GM21528 (cell line): ENCODE results near the gene RBFA.
"Not testable (repeated sequence)": the region's sequence is repeated elsewhere in the genome, so short reads cannot be mapped to it uniquely, and the experiment has no call there.

Experiments used
- ATAC-seq: cut with Tn5 transposase; IDR thresholded peaks from one replicate; pipeline ENCODE4 v1.9.1; 2021; ENCODE audit warnings: mild to moderate bottlenecking, moderate library complexity; ENCODE audit not compliant: unreplicated experiment, low FRiP score

The RBFA gene

GRCh38 chr18:80034068-80034851 lies at the start of gene RBFA:
Gene RBFA (plus strand): TSS chr18:80034434. CDS start chr18:80034496, 62 bp downstream.
- ATAC-seq, result peak; percentile 73

GRCh38 chr18:79985172-79985571 lies 49.1 kb upstream of the RBFA start:
- no peak for ATAC-seq

- no peak for ATAC-seq
These were observed 47.5 kb upstream of the RBFA start for GRCh38 chr18:79986726-79987125.

GRCh38 chr18:79987566-79987965 lies 46.7 kb upstream of the RBFA start:
- no peak for ATAC-seq

- peak; percentile 75 for ATAC-seq
These were observed 46.2 kb upstream of the RBFA start for GRCh38 chr18:79988071-79988450.

GRCh38 chr18:79988451-79989194 lies 45.6 kb upstream of the RBFA start, which contains the start of gene TXNL4A:
Gene TXNL4A (minus strand): TSS chr18:79988563. CDS start chr18:79988392, 171 bp downstream.
- peak; percentile 97 for ATAC-seq

- no peak for ATAC-seq
These were observed 45.1 kb upstream of the RBFA start for GRCh38 chr18:79989195-79989497.

- ATAC-seq, result no peak
These were observed 42.7 kb upstream of the RBFA start for GRCh38 chr18:79991494-79991893.

GRCh38 chr18:79999701-80000100 lies 34.5 kb upstream of the RBFA start:
- ATAC-seq, result not testable (repeated sequence)

GRCh38 chr18:80000877-80001276 lies 33.4 kb upstream of the RBFA start:
- ATAC-seq, result no peak

- no peak for ATAC-seq
These were observed 31.8 kb upstream of the RBFA start for GRCh38 chr18:80002468-80002867.

- ATAC-seq, result no peak
These were observed 29.5 kb upstream of the RBFA start for GRCh38 chr18:80004600-80005342.

GRCh38 chr18:80006724-80007123 lies 27.5 kb upstream of the RBFA start:
- no peak for ATAC-seq

GRCh38 chr18:80009661-80010550 lies 24.3 kb upstream of the RBFA start:
- no peak for ATAC-seq

- ATAC-seq, result no peak
These were observed 23.7 kb upstream of the RBFA start for GRCh38 chr18:80010551-80010906.

GRCh38 chr18:80011496-80012137 lies 22.6 kb upstream of the RBFA start:
- not testable (repeated sequence) for ATAC-seq

GRCh38 chr18:80012714-80013113 lies 21.5 kb upstream of the RBFA start:
- no peak for ATAC-seq

- ATAC-seq, result no peak
These were observed 11.6 kb upstream of the RBFA start for GRCh38 chr18:80022613-80023012.

GRCh38 chr18:80023173-80023572 lies 11.1 kb upstream of the RBFA start:
- no peak for ATAC-seq

- no peak for ATAC-seq
These were observed 7.9 kb upstream of the RBFA start for GRCh38 chr18:80026363-80026762.
